Activated T-cell treated with anti-CD3 and anti-CD28 coated beads for 48 hours (primary cell): ENCODE measurements around the gene NKAIN2.
"Not testable (repeated sequence)": the region's sequence is repeated elsewhere in the genome, so short reads cannot be mapped to it uniquely, and the experiment has no call there.

Experiments
- DNase-seq: peaks from one replicate; pipeline ENCODE4 v3.0.0-alpha.2; 2020; ENCODE audit warnings: low read depth

Gene NKAIN2

GRCh38 chr6:124334359-124334758 is 530.7 kb downstream of the NKAIN2 start:
- DNase-seq: no peak

DNA sequence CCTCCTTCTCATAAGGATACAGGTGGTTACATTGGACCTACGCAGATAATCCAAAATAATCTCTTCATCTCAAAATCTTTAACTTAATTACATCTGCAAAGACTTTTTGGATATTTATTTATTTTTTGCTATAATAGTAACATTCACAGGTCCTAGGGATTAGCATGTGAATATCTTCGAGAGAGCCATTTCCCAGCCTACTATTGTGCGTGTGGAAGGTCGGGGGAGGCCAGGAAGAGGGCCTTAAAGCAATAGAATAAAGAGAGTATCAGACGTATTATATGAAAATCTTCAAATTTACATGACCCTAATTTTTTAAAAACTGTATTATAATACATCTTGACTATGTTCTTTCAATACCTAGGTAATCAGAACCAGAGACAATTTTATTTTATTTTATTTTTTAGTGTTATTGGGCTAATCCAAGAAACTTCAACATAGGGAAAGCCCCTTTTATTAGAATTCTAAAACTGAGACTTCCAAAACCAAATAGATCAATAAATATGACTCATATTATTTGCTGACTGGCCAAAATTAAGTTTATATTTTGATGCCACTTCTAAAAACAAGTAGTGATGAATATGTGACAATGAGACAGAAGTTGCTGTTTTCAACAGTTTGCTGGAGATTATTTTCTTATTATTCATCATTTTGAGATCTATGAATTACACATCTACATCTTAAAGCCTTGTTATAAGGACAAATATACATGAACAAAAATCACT is 536.1 kb downstream of the NKAIN2 start:
- no peak for DNase-seq

- not testable (repeated sequence) for DNase-seq
Measured at GRCh38 chr6:124348339-124348738, 544.7 kb downstream of the NKAIN2 start.

DNA sequence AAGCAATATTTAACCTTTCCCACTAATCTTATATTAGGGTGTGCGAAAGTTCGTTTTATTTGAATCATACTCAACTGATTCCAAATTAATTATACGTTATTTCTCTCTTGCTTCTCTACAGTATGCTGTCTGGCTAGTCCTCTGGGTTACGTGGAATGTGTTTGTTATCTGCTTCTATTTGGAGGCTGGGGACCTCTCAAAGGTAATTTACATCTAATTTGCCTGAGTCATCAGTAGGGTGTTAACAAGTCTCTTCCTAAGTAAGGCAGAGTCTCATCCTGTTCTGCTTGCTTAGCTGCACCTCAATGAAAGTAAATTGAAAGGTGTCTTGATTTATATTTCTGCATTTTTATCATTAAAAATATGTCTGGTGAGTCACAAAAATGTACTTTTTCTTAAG is 551.5 kb downstream of the NKAIN2 start:
- DNase-seq: no peak

DNA sequence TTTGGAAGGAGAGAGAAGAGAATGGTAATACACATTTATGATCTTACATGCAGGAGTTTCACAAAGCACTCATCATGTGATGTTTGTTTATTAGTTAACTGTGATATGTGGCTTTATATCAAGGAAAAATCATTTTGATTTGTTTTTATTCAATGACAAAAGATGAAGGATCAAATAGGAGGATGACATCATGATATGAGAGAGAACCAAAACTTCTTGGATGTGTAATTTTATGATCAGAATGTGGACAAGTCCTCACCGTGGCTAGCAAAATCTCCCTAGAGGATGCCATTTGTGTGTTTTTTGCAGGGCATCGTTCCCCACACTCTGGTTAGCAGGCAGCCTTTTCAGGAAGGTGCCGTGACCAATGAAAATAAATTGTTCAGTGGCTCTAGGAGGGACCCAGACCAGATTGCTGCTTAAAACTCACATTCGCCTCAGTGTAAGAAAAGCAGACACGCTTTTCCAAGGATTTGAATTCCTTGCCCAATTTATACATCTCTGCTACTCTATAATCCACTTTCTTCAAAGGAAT is 552.7 kb downstream of the NKAIN2 start:
- DNase-seq: no peak

- DNase-seq: no peak
Measured at GRCh38 chr6:124356811-124357210, 553.1 kb downstream of the NKAIN2 start.

GRCh38 chr6:124368131-124368530 is 564.5 kb downstream of the NKAIN2 start:
- no peak for DNase-seq

GRCh38 chr6:124371974-124372475 is 568.4 kb downstream of the NKAIN2 start:
- no peak for DNase-seq

DNA sequence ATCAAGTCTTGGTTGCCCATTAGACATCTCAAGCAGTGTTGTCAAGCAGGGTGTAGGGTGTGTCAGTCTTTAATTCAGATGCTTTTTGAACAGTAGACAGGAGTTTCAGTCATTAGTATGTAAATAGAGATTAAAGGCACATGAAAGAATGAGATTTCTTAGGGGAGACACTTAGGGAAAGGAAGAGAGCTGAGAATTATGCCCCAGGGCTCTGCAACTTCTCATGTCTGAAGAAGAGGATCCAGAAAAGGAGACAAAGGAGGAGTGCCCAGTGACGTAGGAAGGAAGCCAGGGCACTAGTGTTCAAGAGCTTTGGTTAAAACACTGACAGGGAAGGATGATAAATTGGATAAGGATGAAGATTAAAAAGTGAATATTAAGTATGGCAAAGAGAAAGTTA is 569.7 kb downstream of the NKAIN2 start:
- no peak for DNase-seq

DNA sequence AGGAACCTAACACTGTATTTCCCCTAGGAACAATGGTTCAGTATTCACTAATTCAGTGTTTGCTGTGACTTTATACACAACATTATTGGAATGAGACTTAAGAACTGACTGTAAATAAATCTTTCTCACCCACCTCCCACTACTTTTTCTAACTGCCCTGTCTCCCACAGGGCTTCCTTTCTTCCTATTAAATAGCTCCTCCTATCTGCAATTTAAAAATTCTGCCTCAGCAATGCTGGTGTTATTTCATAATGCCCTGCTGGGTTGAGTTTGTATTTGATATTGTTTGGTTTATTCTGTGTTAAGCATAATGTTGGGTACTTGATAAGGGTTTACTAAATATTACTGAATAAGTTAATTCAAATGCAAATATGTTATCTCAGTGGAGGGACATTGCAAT is 585.5 kb downstream of the NKAIN2 start:
- DNase-seq: no peak

DNA sequence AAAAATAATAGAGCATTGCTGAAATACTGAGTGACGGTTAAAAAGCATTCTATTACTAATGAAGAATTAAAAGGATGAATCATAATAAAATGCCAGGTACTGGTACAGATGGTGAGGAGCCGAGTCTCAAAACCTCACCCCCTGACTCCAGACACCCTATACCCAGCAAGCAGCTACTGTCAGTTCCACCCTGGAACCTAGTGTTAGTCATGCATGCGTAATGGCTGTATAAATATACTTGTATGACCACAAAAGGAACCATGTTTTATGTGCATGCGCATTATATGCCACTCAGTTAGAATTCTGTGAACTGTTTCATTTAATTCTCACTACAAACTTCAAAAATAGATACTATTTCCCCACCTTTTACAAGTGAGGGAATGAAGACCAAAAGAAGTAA is 589.9 kb downstream of the NKAIN2 start:
- no peak for DNase-seq

DNA sequence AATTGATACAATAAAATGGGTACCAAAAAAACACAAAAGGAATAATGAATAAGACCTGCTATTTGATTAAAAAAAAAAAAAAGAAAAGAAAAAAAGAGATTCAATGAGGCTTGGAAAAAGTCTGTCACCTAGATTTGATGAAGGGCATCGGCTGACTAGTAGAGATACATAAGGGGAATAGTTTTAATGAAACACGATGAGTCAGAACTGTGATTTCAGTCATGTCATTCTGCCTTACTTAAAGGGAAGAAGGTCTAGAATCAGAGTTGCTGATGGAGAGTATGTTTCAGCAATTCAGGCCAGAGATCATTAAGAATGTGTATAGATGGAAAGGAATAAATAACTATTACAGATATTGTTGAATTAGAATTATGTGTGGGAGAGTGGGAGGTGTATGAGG is 592.7 kb downstream of the NKAIN2 start:
- no peak for DNase-seq

- DNase-seq: no peak
Measured at GRCh38 chr6:124400261-124400999, 596.8 kb downstream of the NKAIN2 start.

- not testable (repeated sequence) for DNase-seq
Measured at GRCh38 chr6:124410425-124410824, 606.8 kb downstream of the NKAIN2 start.

DNA sequence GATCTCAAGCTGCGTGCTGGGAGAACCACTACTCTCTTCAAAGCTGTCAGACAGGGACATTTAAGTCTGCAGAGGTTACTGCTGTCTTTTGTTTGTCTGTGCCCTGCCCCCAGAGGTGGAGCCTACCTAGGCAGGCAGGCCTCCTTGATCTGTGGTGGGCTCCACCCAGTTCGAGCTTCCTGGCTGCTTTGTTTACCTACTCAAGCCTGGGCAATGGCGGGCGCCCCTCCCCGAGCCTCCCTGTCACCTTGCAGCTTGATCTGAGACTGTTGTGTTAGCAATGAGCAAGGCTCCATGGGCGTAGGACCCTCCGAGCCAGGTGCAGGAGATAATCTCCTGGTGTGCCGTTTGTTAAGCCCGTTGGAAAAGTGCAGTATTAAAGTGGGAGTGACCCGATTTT is 609.0 kb downstream of the NKAIN2 start:
- DNase-seq: not testable (repeated sequence)

DNA sequence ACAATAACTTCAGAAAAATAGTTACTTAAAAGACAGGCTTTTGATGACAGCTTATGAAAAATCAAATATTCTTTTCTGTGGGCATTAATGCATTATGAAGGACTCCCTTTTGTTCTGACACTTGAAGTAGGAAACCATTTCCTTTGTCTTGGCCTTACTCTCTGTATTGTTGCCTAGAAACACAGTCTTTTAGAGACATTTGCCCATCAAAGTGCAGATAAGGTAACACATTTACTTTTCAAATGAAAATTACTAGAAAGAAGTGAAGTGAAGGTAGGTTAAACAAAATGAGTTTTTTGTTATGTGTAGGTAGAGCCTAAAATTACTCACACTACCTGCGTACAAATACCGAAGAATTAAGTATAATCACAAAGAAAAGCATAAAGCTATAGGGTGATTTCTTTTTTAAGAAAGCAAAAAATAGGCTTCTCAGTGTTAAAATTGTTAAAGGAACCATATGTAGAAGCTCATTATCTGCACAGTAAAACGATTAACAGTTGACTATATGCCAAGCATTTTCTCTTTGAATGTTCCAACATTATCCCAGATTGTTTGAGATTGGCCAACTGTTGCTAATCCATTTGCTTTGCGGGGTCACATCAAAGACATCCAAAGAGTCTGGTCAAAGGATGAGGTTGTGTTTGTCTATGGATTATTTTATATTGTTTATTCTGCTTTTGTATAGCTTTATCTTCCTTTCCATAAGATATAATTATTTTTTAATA is 616.6 kb downstream of the NKAIN2 start:
- no peak for DNase-seq

DNA sequence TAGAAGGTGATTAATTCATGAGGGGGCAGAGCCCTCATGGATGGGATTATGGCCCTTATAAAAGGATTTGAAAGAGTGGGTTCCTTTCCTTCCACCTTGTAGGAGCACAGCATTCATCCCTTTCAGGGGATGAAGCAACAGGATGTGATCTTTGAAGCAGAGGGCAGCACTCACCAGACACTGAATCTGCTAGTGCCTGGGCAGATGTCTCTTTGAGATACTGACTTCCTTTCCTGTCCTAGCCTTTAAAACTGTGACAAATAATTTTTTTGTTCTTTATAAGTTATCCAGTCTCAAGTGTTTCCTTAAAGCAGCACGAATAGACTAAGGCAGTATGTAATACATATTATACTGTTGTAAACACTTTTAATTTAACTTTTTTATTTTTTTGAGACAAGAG is 620.0 kb downstream of the NKAIN2 start:
- no peak for DNase-seq

DNA sequence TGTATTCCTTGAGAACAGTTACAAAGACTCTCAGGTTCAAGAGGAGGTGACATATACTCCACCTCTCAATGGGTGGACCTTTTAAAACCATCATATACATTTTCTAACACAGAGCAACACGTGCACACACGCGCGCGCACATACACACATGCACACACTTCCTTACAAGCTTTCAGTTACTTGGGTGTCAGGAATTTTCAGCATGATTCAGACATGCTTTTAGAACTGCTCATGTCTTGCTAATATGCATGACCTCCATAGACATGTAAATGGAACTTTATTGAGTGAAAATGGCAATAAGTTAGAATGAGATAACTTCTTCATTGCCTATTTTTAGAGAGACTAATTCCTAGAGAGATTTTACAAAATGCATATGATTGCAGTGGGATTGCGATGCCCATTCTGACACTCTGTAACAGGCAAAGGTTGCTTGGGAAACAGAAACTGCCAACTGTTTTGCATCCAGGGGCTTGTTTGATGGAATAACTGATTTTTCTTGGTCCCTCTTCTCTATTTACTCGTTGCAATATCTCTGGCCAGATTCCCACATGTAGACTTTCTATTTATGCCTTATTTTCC is 627.2 kb downstream of the NKAIN2 start:
- no peak for DNase-seq

GRCh38 chr6:124432620-124433019 is 629.0 kb downstream of the NKAIN2 start:
- DNase-seq: no peak

DNA sequence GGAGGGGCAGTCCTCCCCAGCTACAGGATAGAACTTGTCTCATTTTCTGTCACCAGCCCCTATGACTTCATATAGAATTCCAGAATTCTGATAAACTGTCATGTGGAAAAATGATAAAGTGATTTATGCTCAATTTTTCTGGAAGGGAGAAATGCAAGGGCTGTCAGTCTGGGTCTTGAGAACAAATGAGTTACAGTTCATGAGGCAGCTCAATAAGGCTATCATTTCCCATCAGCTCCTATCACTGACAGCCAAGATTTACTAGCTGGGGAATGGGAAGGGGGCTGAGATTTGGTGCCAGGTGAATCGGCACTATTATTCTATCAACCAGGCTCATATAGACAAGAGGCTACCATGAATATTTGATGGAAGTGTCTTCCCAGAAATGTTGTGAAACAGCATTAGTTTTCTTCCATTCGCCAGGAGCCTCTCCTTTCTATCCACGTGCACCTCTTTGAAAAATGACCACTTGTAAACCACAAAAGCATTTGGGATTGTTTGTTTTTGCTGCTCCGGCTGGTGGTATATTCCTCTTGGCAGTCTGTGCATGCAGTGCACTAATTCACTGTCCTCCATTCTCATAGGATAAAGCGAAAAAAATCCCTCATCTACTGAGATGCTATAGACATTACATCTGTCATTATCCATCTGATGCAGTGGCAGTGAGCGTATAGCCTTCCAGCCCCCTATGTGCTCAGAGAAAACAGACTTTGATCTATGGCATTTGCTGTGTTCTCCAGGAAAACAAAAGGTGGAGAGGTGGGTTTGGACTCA is 629.9 kb downstream of the NKAIN2 start:
- no peak for DNase-seq

- DNase-seq: no peak
Measured at GRCh38 chr6:124434421-124434820, 630.8 kb downstream of the NKAIN2 start.
